Neural progenitor cell (in vitro differentiated cells): Measurements from ENCODE around the gene ASXL2.

Experiments
- CTCF ChIP-seq: fragments of 200-600 bp; sonication (generic); IDR thresholded peaks from 2 replicates; pipeline ENCODE4 v1.5.1; 2017; ENCODE audit warnings: antibody characterized with exemption, mild to moderate bottlenecking
- EZH2 ChIP-seq: fragments of 200-600 bp; sonication (generic); IDR thresholded peaks from 2 replicates; pipeline ENCODE4 v1.6.1; 2017; ENCODE audit warnings: antibody characterized with exemption, mild to moderate bottlenecking, moderate library complexity

DNA sequence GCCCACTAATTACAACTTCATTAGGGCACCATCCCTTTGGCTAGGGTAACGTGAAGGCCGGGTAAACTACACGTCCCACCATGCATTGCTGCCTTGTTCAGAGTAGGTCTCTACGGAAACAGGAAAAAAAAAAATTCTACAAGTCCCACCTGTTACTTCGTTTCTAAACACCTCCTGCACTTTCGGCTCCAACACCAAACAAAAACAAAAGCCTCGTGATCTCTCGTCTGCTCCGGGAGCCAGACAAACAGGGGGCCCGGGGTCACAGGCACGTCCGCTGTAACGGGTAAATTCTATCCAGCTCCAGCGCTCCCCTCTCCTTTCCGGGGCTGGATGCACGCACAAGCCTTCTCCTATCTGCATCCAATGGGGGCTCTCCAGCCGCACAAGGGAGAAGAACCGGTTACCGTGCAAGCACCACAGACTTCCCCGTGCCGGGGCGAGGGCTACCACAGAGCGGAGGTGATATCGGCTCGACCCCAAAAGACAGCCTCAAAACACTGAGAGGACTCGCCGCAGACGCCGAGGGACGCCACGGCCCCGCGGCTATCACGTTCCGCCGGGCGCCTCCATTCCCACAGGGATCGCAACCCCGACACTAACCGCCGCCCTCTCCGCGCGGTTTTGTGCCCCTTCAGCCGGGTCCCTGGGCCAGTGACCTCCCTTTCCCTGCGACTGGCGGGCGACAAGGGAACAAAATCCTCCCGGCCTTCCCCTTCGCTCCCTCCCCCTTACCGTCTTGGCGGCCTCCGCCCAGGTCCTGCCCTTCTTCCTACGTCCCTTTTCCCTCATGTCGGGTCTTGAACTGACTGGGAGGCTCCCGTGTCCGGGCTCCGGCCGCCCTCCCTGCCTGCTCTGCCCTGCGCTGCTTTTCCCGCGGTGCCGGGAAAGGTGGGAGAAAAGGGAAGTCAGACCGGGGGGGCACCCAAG is 591 bp downstream of the ASXL2 start:
- TF ChIP-seq CTCF, result no peak
- peak; percentile 21 for TF ChIP-seq EZH2
